ENCODE measurements around the gene HFE. TPM values are rescaled to one million over a fixed set of nuclear protein-coding genes. Genes with fewer than 3 reads are reported as not detected.

HFE gene
- total and polyA plus RNA-seq, 2 of the 13 experiments (the other 11 are each of a cell fraction or from before 2014, with no cell fraction given): 3.7 to 6.3 TPM

- TF ChIP-seq DMTF1 (CRISPR knock-in tag; IDR thresholded peaks at IDR 0.05) (0 out of 2 replicates have a peak, but pooled peaks have one; percentile 8), AFF4 (CRISPR knock-in tag; IDR thresholded peaks at IDR 0.05) (no peak; the same call in 1 of the 2 replicates), ZNF337 (CRISPR knock-in tag; IDR thresholded peaks at IDR 0.05; ENCODE audit: borderline replicate concordance, low read depth) (no peak), KLF11 (CRISPR knock-in tag; IDR thresholded peaks at IDR 0.05) (no peak), FOXC1 (CRISPR knock-in tag; IDR thresholded peaks at IDR 0.05; ENCODE audit: borderline replicate concordance) (peak; percentile 73; the same call in 1 of the 2 replicates), SIX4 (CRISPR knock-in tag; IDR thresholded peaks at IDR 0.05) (0 out of 2 replicates have a peak, but pooled peaks have one; percentile 12), ZNF614 (CRISPR knock-in tag; IDR thresholded peaks at IDR 0.05; ENCODE audit: borderline replicate concordance) (peak; percentile 64; the same call in 1 of the 2 replicates), TIGD3 (CRISPR knock-in tag; IDR thresholded peaks at IDR 0.05; ENCODE audit: borderline replicate concordance) (no peak), ZNF564 (CRISPR knock-in tag; IDR thresholded peaks at IDR 0.05) (no peak), PBX3 (CRISPR knock-in tag; IDR thresholded peaks at IDR 0.05; ENCODE audit: borderline replicate concordance) (0 out of 2 replicates have a peak, but pooled peaks have one; percentile 40), MATR3 (CRISPR knock-in tag; IDR thresholded peaks at IDR 0.05) (no peak), CCDC6 (CRISPR knock-in tag; IDR thresholded peaks at IDR 0.05) (peak; percentile 10; the same call in 1 of the 2 replicates), SKI (IDR thresholded peaks at IDR 0.05; ENCODE audit: partially characterized antibody) (peak; percentile 29), SP1 (IDR thresholded peaks at IDR 0.05) (no peak), SP1 (CRISPR knock-in tag; IDR thresholded peaks at IDR 0.05) (no peak), ZNF276 (CRISPR knock-in tag; IDR thresholded peaks at IDR 0.05; ENCODE audit: low read depth) (no peak; the same call in 1 of the 2 replicates), AGO1 (IDR thresholded peaks at IDR 0.05; ENCODE audit: low read depth, low read length, poor library complexity, severe bottlenecking) (no peak)
Observed at GRCh38 chr6:26044140-26045064, 42.8 kb upstream of the HFE start (continued).
